HUES64 (cell line): ENCODE results near the gene MTFR2.

Experiments used
- H3K27ac ChIP-seq: 2 replicates; pipeline ENCODE4 v1.7.0; 2013; ENCODE audit warnings: low read depth, low read length, inconsistent platforms
- H3K27me3 ChIP-seq: 2 replicates; pipeline ENCODE4 v1.6.1; 2013; ENCODE audit warnings: mild to moderate bottlenecking, low read length; ENCODE audit not compliant: insufficient read depth
- H3K36me3 ChIP-seq: 2 replicates; pipeline ENCODE4 v1.6.1; 2013; ENCODE audit warnings: mild to moderate bottlenecking, low read length; ENCODE audit not compliant: insufficient read depth
- H3K4me1 ChIP-seq: 2 replicates; pipeline ENCODE4 v1.6.1; 2013; ENCODE audit warnings: mild to moderate bottlenecking, low read length, moderate library complexity; ENCODE audit not compliant: insufficient read depth
- H3K4me3 ChIP-seq: 2 replicates; pipeline ENCODE4 v1.5.1; 2013; ENCODE audit warnings: mild to moderate bottlenecking, low read length, moderate library complexity
- H3K9ac ChIP-seq: 2 replicates; pipeline ENCODE4 v1.6.1; 2013; ENCODE audit warnings: mild to moderate bottlenecking, low read depth, low read length
- H3K9me3 ChIP-seq: 2 replicates; pipeline ENCODE4 v1.6.1; 2013; ENCODE audit warnings: low read depth, low read length; ENCODE audit not compliant: insufficient read depth
- WGBS: fragments of 150-250, 120-280 bp; methylation state at CpG from one replicate; pipeline ENCODE4 v1.1.7; 2013; ENCODE audit warnings: missing lambda C conversion rate; 5-methylcytosine and 5-hydroxymethylcytosine counted together

MTFR2 gene

GRCh38 chr6:136210398-136211165 is 39.5 kb downstream of the MTFR2 start:
- WGBS = 94% methylated on average over 13 of the region's 13 CpGs
- Histone ChIP-seq H3K36me3 (no peaks in the 10 kb centered on the region), H3K9ac (no peak overlapping the region), H3K4me1 (no peaks in the 10 kb centered on the region), H3K4me3 (no peak overlapping the region), H3K27me3 (no peaks in the 10 kb centered on the region), H3K9me3 (no peaks in the 10 kb centered on the region), H3K27ac (no peak overlapping the region)

GRCh38 chr6:136209496-136209895 is 40.6 kb downstream of the MTFR2 start:
- no peak overlapping the region for H3K9ac ChIP-seq

GRCh38 chr6:136208783-136209182 is 41.3 kb downstream of the MTFR2 start:
- H3K4me1 ChIP-seq = no peaks in the 10 kb centered on the region
- 86% methylated on average over 4 of the region's 4 CpGs for WGBS

More at GRCh38 chr6:136209496-136209895, 40.6 kb downstream of the MTFR2 start:
- Histone ChIP-seq H3K4me1 (no peaks in the 10 kb centered on the region), H3K27me3 (no peaks in the 10 kb centered on the region), H3K27ac (no peak overlapping the region), H3K9me3 (no peaks in the 10 kb centered on the region), H3K4me3 (no peak overlapping the region), H3K36me3 (no peaks in the 10 kb centered on the region)
- WGBS = 91% methylated on average over 2 of the region's 2 CpGs

GRCh38 chr6:136201732-136202131 is 48.4 kb downstream of the MTFR2 start:
- Histone ChIP-seq H3K36me3 (no peaks in the 10 kb centered on the region), H3K27ac (no peak overlapping the region), H3K4me3 (no peak overlapping the region), H3K9me3 (no peaks in the 10 kb centered on the region), H3K4me1 (no peaks in the 10 kb centered on the region), H3K27me3 (no peaks in the 10 kb centered on the region), H3K9ac (no peak overlapping the region)
- WGBS = 86% methylated on average over 4 of the region's 5 CpGs

More at GRCh38 chr6:136208783-136209182, 41.3 kb downstream of the MTFR2 start:
- Histone ChIP-seq H3K27me3 (no peaks in the 10 kb centered on the region), H3K27ac (no peak overlapping the region), H3K9me3 (no peaks in the 10 kb centered on the region), H3K9ac (no peak overlapping the region), H3K36me3 (no peaks in the 10 kb centered on the region), H3K4me3 (no peak overlapping the region)

GRCh38 chr6:136192902-136193301 is 57.2 kb downstream of the MTFR2 start:
- Histone ChIP-seq H3K4me1 (no peaks in the 10 kb centered on the region), H3K27ac (no peak overlapping the region), H3K9me3 (no peaks in the 10 kb centered on the region), H3K27me3 (no peaks in the 10 kb centered on the region), H3K36me3 (no peaks in the 10 kb centered on the region), H3K4me3 (no peak overlapping the region), H3K9ac (no peak overlapping the region)
- 94% methylated on average over 5 of the region's 6 CpGs for WGBS

- Histone ChIP-seq H3K4me3 (no peak overlapping the region), H3K4me1 (no peaks in the 10 kb centered on the region), H3K9ac (no peak overlapping the region), H3K36me3 (no peaks in the 10 kb centered on the region), H3K27me3 (no peaks in the 10 kb centered on the region), H3K9me3 (no peaks in the 10 kb centered on the region), H3K27ac (no peak overlapping the region)
- 93% methylated on average over 32 of the region's 32 CpGs for WGBS
Observed at GRCh38 chr6:136191606-136192312, 58.4 kb downstream of the MTFR2 start.

- H3K27me3 ChIP-seq = no peaks in the 10 kb centered on the region
- no peaks in the 10 kb centered on the region for H3K9me3 ChIP-seq
- H3K4me1 ChIP-seq = no peaks in the 10 kb centered on the region
- H3K36me3 ChIP-seq = no peaks in the 10 kb centered on the region
- no peak overlapping the region for H3K9ac ChIP-seq
- H3K4me3 ChIP-seq = no peak overlapping the region
- 80% methylated on average over 3 of the region's 3 CpGs for WGBS
- no peak overlapping the region for H3K27ac ChIP-seq
Observed at GRCh38 chr6:136189104-136189503, 61.0 kb downstream of the MTFR2 start.

GRCh38 chr6:136188486-136188885 is 61.6 kb downstream of the MTFR2 start:
- Histone ChIP-seq H3K9ac (no peak overlapping the region), H3K9me3 (no peaks in the 10 kb centered on the region), H3K4me3 (no peak overlapping the region), H3K36me3 (no peaks in the 10 kb centered on the region), H3K4me1 (no peaks in the 10 kb centered on the region), H3K27me3 (no peaks in the 10 kb centered on the region), H3K27ac (no peak overlapping the region)
- 81% methylated on average over 2 of the region's 2 CpGs for WGBS

GRCh38 chr6:136186363-136186762 is 63.7 kb downstream of the MTFR2 start:
- Histone ChIP-seq H3K27me3 (no peaks in the 10 kb centered on the region), H3K4me1 (no peaks in the 10 kb centered on the region), H3K4me3 (no peak overlapping the region), H3K9ac (no peak overlapping the region), H3K9me3 (no peaks in the 10 kb centered on the region), H3K27ac (no peak overlapping the region), H3K36me3 (no peaks in the 10 kb centered on the region)
- WGBS = no CpG with 5 or more reads among the region's 1 CpG

GRCh38 chr6:136184738-136185137 is 65.4 kb downstream of the MTFR2 start:
- no peaks in the 10 kb centered on the region for H3K36me3 ChIP-seq

GRCh38 chr6:136181861-136182260 is 68.2 kb downstream of the MTFR2 start:
- 81% methylated on average over 1 of the region's 1 CpG for WGBS
- Histone ChIP-seq H3K27ac (no peak overlapping the region), H3K27me3 (no peaks in the 10 kb centered on the region), H3K36me3 (no peaks in the 10 kb centered on the region), H3K4me1 (no peaks in the 10 kb centered on the region), H3K9ac (no peak overlapping the region), H3K9me3 (no peaks in the 10 kb centered on the region), H3K4me3 (no peak overlapping the region)

More at GRCh38 chr6:136184738-136185137, 65.4 kb downstream of the MTFR2 start:
- no peak overlapping the region for H3K27ac ChIP-seq
- H3K4me1 ChIP-seq = no peaks in the 10 kb centered on the region
- H3K9me3 ChIP-seq = no peaks in the 10 kb centered on the region
- no peak overlapping the region for H3K9ac ChIP-seq
- no peak overlapping the region for H3K4me3 ChIP-seq
- no peaks in the 10 kb centered on the region for H3K27me3 ChIP-seq
- WGBS = 93% methylated on average over 1 of the region's 1 CpG
